Measurements from ENCODE around the gene SIRPA.
A peak's percentile ranks its signal among the peaks of the same experiment; 100 is the strongest.

Gene SIRPA

GRCh38 chr20:1888796-1889463 lies 6.3 kb upstream of the SIRPA start:
- DNase-seq (ENCODE audit: low read depth): no peak

GRCh38 chr20:1890469-1891262 lies 4.5 kb upstream of the SIRPA start:
- DNase-seq (ENCODE audit: low read depth): no peak

- DNase-seq (ENCODE audit: low read depth): no peak
Measured at GRCh38 chr20:1891263-1892118, 3.7 kb upstream of the SIRPA start.

- no peak for DNase-seq (ENCODE audit: low read depth)
Measured at GRCh38 chr20:1892119-1892385, 3.2 kb upstream of the SIRPA start.

GRCh38 chr20:1893721-1894470 lies 1.3 kb upstream of the SIRPA start:
- DNase-seq (ENCODE audit: low read depth): no peak

- peak; percentile 4 for DNase-seq (ENCODE audit: low read depth)
Measured at GRCh38 chr20:1894471-1894950, 696 bp upstream of the SIRPA start.

GRCh38 chr20:1895674-1896483 lies 672 bp downstream of the SIRPA start:
- no peak for DNase-seq (ENCODE audit: low read depth)

GRCh38 chr20:1896484-1897258 lies 1.5 kb downstream of the SIRPA start:
- DNase-seq (ENCODE audit: low read depth): no peak

- DNase-seq (ENCODE audit: low read depth): no peak
Measured at GRCh38 chr20:1897541-1897940, 2.3 kb downstream of the SIRPA start.

GRCh38 chr20:1897965-1898464 lies 2.8 kb downstream of the SIRPA start:
- no peak for DNase-seq (ENCODE audit: low read depth)

GRCh38 chr20:1898482-1899240 lies 3.5 kb downstream of the SIRPA start:
- no peak for DNase-seq (ENCODE audit: low read depth)

GRCh38 chr20:1899241-1899525 lies 4.0 kb downstream of the SIRPA start:
- DNase-seq (ENCODE audit: low read depth): no peak

- DNase-seq (ENCODE audit: low read depth): peak; percentile 11
Measured at GRCh38 chr20:1900321-1900801, 5.2 kb downstream of the SIRPA start.

GRCh38 chr20:1901704-1902103 lies 6.5 kb downstream of the SIRPA start:
- no peak for DNase-seq (ENCODE audit: low read depth)

GRCh38 chr20:1902188-1902587 lies 7.0 kb downstream of the SIRPA start:
- no peak for DNase-seq (ENCODE audit: low read depth)

- DNase-seq (ENCODE audit: low read depth): no peak
Measured at GRCh38 chr20:1904135-1904534, 8.9 kb downstream of the SIRPA start.

GRCh38 chr20:1905009-1905408 lies 9.8 kb downstream of the SIRPA start:
- DNase-seq (ENCODE audit: low read depth): no peak

GRCh38 chr20:1905693-1906092 lies 10.5 kb downstream of the SIRPA start:
- no peak for DNase-seq (ENCODE audit: low read depth)

- DNase-seq (ENCODE audit: low read depth): no peak
Measured at GRCh38 chr20:1906361-1907051, 11.3 kb downstream of the SIRPA start.
